Fibroblast of mammary gland (primary cell): ENCODE data around the gene DNAH1.

Experiments
- DNase-seq: peaks from one replicate; pipeline ENCODE4 v3.0.0-alpha.2; 2010; ENCODE audit warnings: low read depth
- H3K4me3 ChIP-seq: 2 replicates; pipeline ENCODE4 v1.5.1; 2011; ENCODE audit warnings: low read depth, mild to moderate bottlenecking, low read length, moderate library complexity; ENCODE audit not compliant: control insufficient read depth
- TF ChIP-seq, protein P1 (sequence below): conservative IDR thresholded peaks from 2 replicates; pipeline ENCODE4 v1.5.1; 2011; ENCODE audit warnings: low read depth, low read length, inconsistent platforms; ENCODE audit not compliant: control insufficient read depth, insufficient read depth

DNAH1 gene

DNA sequence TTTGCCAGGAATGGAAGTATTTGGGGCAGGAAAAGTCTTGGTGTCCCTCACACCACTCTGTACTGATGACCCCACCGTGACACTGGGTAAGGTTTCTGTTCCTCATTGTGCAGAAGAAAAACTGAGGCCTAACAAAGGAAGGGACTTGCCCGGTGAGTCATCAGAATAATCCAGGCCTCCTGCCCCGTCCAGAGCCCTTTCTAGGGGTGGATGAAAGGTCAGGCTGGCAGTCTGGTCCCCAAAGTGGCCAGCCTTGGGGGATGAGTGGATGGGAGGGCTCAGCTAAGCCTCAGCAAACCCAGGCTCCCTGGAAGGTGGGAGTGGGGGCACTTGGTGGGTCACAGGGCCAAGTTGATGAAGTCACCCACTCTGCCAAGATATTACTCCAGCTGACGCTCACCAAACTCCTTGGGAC lies 2.3 kb upstream of the DNAH1 start:
- TF ChIP-seq, protein P1, sequence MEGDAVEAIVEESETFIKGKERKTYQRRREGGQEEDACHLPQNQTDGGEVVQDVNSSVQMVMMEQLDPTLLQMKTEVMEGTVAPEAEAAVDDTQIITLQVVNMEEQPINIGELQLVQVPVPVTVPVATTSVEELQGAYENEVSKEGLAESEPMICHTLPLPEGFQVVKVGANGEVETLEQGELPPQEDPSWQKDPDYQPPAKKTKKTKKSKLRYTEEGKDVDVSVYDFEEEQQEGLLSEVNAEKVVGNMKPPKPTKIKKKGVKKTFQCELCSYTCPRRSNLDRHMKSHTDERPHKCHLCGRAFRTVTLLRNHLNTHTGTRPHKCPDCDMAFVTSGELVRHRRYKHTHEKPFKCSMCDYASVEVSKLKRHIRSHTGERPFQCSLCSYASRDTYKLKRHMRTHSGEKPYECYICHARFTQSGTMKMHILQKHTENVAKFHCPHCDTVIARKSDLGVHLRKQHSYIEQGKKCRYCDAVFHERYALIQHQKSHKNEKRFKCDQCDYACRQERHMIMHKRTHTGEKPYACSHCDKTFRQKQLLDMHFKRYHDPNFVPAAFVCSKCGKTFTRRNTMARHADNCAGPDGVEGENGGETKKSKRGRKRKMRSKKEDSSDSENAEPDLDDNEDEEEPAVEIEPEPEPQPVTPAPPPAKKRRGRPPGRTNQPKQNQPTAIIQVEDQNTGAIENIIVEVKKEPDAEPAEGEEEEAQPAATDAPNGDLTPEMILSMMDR: no peak
- H3K4me3 ChIP-seq: no peak overlapping the region
- DNase-seq: peak; percentile 41

DNA sequence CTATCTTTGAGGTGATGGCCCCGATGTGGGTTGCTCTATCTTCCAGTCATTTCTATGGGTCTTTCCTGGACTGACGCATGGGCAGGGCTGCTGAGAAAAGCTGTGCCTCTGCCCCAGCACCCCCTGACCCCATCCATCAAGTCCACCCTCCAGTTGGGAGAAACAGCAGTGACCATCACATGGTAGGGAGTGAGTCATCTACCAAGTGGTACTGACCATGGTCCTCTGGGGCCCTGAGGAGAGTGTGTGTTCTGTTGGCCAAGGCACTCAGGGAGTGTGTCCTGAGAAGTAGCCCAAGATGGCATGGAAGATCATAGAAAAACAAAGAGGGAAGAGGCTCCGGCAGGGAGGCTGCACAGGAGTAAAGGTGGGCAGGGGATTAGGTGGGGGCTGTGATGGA lies 1.6 kb upstream of the DNAH1 start:
- TF ChIP-seq, protein P1: no peak
- H3K4me3 ChIP-seq: no peak overlapping the region
- peak; percentile 55 for DNase-seq

DNA sequence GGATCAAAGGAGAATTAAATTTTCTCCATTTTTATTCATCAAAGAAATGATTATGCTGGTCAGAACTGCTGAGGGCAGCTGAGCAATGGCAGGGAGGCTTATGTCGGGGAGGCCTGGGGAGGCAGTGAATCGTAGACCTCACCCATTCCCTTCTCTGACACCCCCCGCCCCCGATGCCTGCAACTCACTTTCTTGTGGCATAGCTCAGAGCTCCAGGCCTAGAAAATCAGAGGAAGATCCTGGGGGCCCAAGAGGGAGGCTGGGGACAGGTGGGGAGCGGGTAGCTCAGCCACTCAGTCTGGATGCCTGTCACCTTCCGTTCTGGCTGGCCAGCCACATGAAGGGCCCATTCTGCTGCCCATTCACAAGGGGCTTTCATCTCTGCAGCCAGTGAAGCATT lies 1.1 kb upstream of the DNAH1 start:
- no peak for DNase-seq
- H3K4me3 ChIP-seq: no peak overlapping the region
- TF ChIP-seq, protein P1: no peak

GRCh38 chr3:52317208-52318000 lies 1.3 kb downstream of the DNAH1 start:
- TF ChIP-seq, protein P1: no peak
- H3K4me3 ChIP-seq: peak overlapping the region; percentile 16
- peak; percentile 17 for DNase-seq

DNA sequence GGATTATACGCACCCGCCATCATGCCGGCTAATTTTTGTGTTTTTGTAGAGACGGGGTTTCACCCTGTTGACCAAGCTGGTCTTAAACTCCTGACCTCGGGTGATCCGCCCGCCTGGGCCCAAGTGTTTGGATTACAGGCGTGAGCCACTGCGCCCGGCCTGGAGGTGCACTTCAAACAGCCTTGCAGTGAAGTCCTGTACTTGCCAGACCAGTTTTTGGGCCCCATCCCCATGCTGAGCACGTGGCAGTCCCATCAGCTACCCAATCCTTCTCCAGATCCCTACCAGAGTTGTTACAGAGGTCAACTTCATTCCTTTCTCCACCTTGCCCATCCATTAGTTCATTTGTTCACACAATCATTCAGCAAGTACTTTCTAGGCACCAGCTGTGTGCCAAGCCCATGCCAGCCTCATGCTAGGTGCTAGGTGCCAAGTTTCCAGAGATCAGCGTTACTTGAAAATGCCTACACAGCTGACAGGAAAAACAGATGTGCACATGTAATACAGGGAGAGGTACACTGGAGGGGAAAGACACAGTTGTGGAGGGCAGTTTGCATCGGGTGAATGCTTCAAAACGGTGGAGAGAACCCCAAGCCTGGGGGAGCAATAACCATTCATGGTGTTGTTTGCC lies 2.2 kb downstream of the DNAH1 start:
- H3K4me3 ChIP-seq: no peak overlapping the region
- TF ChIP-seq, protein P1: no peak
- no peak for DNase-seq

DNA sequence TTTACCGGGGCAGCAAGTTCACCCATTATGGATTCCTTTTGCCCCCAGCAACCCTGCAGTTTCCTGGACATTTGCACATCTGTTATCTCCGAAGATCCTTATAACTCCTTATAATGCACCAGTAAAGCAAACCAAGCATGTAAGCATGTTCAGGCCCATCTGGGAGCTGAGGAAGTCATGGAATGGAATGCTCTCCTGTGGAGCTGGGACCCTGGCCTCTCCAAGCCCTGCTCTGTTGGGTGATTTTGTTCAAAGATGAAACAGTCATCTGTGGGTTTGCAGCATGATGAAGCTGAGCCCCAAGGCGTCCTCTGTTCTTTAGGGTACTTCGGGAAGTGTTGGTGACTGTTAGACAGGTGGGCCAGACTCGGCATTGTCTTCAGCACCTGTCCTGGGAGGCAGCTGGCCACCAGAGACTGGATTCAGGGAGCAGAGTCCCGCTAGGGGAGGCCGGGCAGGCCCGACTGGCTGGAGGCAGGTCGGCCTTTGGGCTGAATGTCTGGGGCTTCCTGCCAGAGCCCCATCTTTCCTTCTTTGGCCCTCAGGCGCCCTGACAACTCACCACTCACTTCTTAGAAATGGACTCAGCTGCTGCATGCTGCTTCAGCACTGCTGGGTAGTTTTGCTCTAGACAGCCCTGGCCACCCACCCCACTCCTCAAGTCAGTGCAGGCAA lies 3.9 kb downstream of the DNAH1 start:
- H3K4me3 ChIP-seq: no peak overlapping the region
- TF ChIP-seq, protein P1: no peak
- DNase-seq: no peak
